IgD-negative memory B cell (primary cell): ENCODE measurements around the gene PLEKHG5. TPM values are rescaled to one million over a fixed set of nuclear protein-coding genes. Genes with fewer than 3 reads are reported as not detected.
"Not testable (repeated sequence)": the region's sequence is repeated elsewhere in the genome, so short reads cannot be mapped to it uniquely, and the experiment has no call there.

Experiments used
- H3K27ac Mint-ChIP-seq, 3 donors: one replicate each; pipeline ENCODE4 v1.8.0; 2020 to 2022; ENCODE audit warnings: mild to moderate bottlenecking in 3 of 3, mixed read lengths in 3 of 3, moderate library complexity in 1 of 3
- H3K27me3 Mint-ChIP-seq: one replicate; pipeline ENCODE4 v1.8.0; 2021; ENCODE audit warnings: mixed read lengths
- H3K36me3 Mint-ChIP-seq: one replicate; pipeline ENCODE4 v1.8.0; 2020; ENCODE audit warnings: mild to moderate bottlenecking, mixed read lengths
- H3K4me1 Mint-ChIP-seq, 3 donors: one replicate each; pipeline ENCODE4 v1.8.0; 2020 to 2022; ENCODE audit warnings: mixed read lengths in 3 of 3, mild to moderate bottlenecking in 1 of 3
- H3K4me3 Mint-ChIP-seq, 4 donors: one replicate each; pipeline ENCODE4 v1.8.0; 2020 to 2022; ENCODE audit warnings: mild to moderate bottlenecking in 4 of 4, mixed read lengths in 4 of 4, moderate library complexity in 3 of 4
- H3K9me3 Mint-ChIP-seq, 3 donors: one replicate each; pipeline ENCODE4 v1.8.0; 2020 to 2021; ENCODE audit warnings: mixed read lengths in 3 of 3, mild to moderate bottlenecking in 1 of 3
- polyA plus RNA-seq: library from polyadenylated mRNA; unstranded; fragments of 300-500 nt; fragmentation: Illumina TruSeq; gene quantifications from one replicate; pipeline ENCODE4 v1.2.3, GENCODE V29; 2021

PLEKHG5 gene
- polyA plus RNA-seq, 1 donor from 2014 or later = not detected

GRCh38 chr1:6435129-6435528 is 56.3 kb downstream of the PLEKHG5 start:
- H3K27ac Mint-ChIP-seq = no peak overlapping the region
- H3K4me3 Mint-ChIP-seq = no peak overlapping the region
- peaks cover 25% of the 10 kb centered on the region for H3K27me3 Mint-ChIP-seq
- no peaks in the 10 kb centered on the region for H3K9me3 Mint-ChIP-seq
- peaks cover 0 to 8% (median 5%) of the 10 kb centered on the region in 3 donors for H3K4me1 Mint-ChIP-seq
- no peaks in the 10 kb centered on the region for H3K36me3 Mint-ChIP-seq

GRCh38 chr1:6434186-6434585 is 57.3 kb downstream of the PLEKHG5 start:
- Mint-ChIP-seq H3K9me3 (no peaks in the 10 kb centered on the region), H3K27ac (no peak overlapping the region), H3K36me3 (no peaks in the 10 kb centered on the region), H3K4me3 (no peak overlapping the region), H3K27me3 (peaks cover 23% of the 10 kb centered on the region), H3K4me1 (peaks cover 0 to 4% (median 2%) of the 10 kb centered on the region in 3 donors)

- H3K4me3 Mint-ChIP-seq, H3K9me3 Mint-ChIP-seq, H3K4me1 Mint-ChIP-seq, H3K36me3 Mint-ChIP-seq, H3K27ac Mint-ChIP-seq: not testable (repeated sequence)
- peaks cover 17% of the 10 kb centered on the region for H3K27me3 Mint-ChIP-seq
Observed at GRCh38 chr1:6431645-6432579, 59.6 kb downstream of the PLEKHG5 start.

- H3K4me3 Mint-ChIP-seq, H3K4me1 Mint-ChIP-seq: not testable (repeated sequence)
- H3K27me3 Mint-ChIP-seq = peaks cover 21% of the 10 kb centered on the region
Observed at GRCh38 chr1:6429660-6430411, 61.6 kb downstream of the PLEKHG5 start.

GRCh38 chr1:6428453-6428852 is 63.0 kb downstream of the PLEKHG5 start:
- not testable (repeated sequence) for H3K9me3 Mint-ChIP-seq, H3K4me1 Mint-ChIP-seq, H3K4me3 Mint-ChIP-seq, H3K27ac Mint-ChIP-seq, H3K36me3 Mint-ChIP-seq
- H3K27me3 Mint-ChIP-seq = peaks cover 30% of the 10 kb centered on the region

More at GRCh38 chr1:6429660-6430411, 61.6 kb downstream of the PLEKHG5 start:
- H3K27ac Mint-ChIP-seq, H3K36me3 Mint-ChIP-seq, H3K9me3 Mint-ChIP-seq: not testable (repeated sequence)

GRCh38 chr1:6427441-6428390 is 63.8 kb downstream of the PLEKHG5 start:
- H3K4me3 Mint-ChIP-seq = no peak overlapping the region
- H3K36me3 Mint-ChIP-seq = no peaks in the 10 kb centered on the region
- H3K4me1 Mint-ChIP-seq = peaks cover 0 to 4% (median 0%) of the 10 kb centered on the region in 3 donors
- no peak overlapping the region for H3K27ac Mint-ChIP-seq
- peaks cover 34% of the 10 kb centered on the region for H3K27me3 Mint-ChIP-seq
- H3K9me3 Mint-ChIP-seq = no peaks in the 10 kb centered on the region

- Mint-ChIP-seq H3K27me3 (peaks cover 39% of the 10 kb centered on the region), H3K9me3 (no peaks in the 10 kb centered on the region), H3K4me3 (no peak overlapping the region), H3K4me1 (peaks cover 0 to 4% (median 0%) of the 10 kb centered on the region in 3 donors), H3K27ac (no peak overlapping the region), H3K36me3 (no peaks in the 10 kb centered on the region)
Observed at GRCh38 chr1:6426972-6427350, 64.5 kb downstream of the PLEKHG5 start.

GRCh38 chr1:6426277-6426971 is 65.0 kb downstream of the PLEKHG5 start:
- H3K27me3 Mint-ChIP-seq = peaks cover 45% of the 10 kb centered on the region
- H3K36me3 Mint-ChIP-seq = no peaks in the 10 kb centered on the region
- peaks cover 0 to 4% (median 4%) of the 10 kb centered on the region in 3 donors for H3K4me1 Mint-ChIP-seq
- H3K9me3 Mint-ChIP-seq = no peaks in the 10 kb centered on the region
- no peak overlapping the region for H3K4me3 Mint-ChIP-seq
- no peak overlapping the region for H3K27ac Mint-ChIP-seq

GRCh38 chr1:6425658-6426057 is 65.8 kb downstream of the PLEKHG5 start:
- H3K36me3 Mint-ChIP-seq = no peaks in the 10 kb centered on the region
- H3K27ac Mint-ChIP-seq = no peak overlapping the region
- peaks cover 48% of the 10 kb centered on the region for H3K27me3 Mint-ChIP-seq
- H3K9me3 Mint-ChIP-seq = no peaks in the 10 kb centered on the region
- H3K4me3 Mint-ChIP-seq = peak overlapping the region in 1 of 4 donors; percentile 32
- H3K4me1 Mint-ChIP-seq = peaks cover 0 to 8% (median 4%) of the 10 kb centered on the region in 3 donors

GRCh38 chr1:6424619-6425593 is 66.6 kb downstream of the PLEKHG5 start, which contains the start of gene ESPN:
TSS of gene ESPN (plus strand) at chr1:6424776. CDS start at chr1:6424956, 180 bp downstream.
- H3K4me3 Mint-ChIP-seq = peak within 1 kb of the TSS in 3 of 4 donors; percentile 46 to 87 (median 84)
- H3K36me3 Mint-ChIP-seq = no peaks in the 10 kb centered on the region
- H3K27me3 Mint-ChIP-seq = peaks cover 44% of the 10 kb centered on the region
- no peak within 1 kb of the TSS for H3K27ac Mint-ChIP-seq
- H3K4me1 Mint-ChIP-seq = peaks cover 0 to 8% (median 4%) of the 10 kb centered on the region in 3 donors
- H3K9me3 Mint-ChIP-seq = no peaks in the 10 kb centered on the region

GRCh38 chr1:6424000-6424565 is 67.4 kb downstream of the PLEKHG5 start:
- Mint-ChIP-seq H3K4me1 (peaks cover 1 to 8% (median 4%) of the 10 kb centered on the region in 3 donors), H3K27me3 (peaks cover 42% of the 10 kb centered on the region), H3K9me3 (no peaks in the 10 kb centered on the region), H3K27ac (no peak overlapping the region), H3K36me3 (no peaks in the 10 kb centered on the region), H3K4me3 (peak overlapping the region in 3 of 4 donors; percentile 46 to 87 (median 81))

GRCh38 chr1:6423321-6423999 is 68.0 kb downstream of the PLEKHG5 start:
- no peaks in the 10 kb centered on the region for H3K36me3 Mint-ChIP-seq
- H3K27ac Mint-ChIP-seq = no peak overlapping the region
- peak overlapping the region in 2 of 4 donors; percentile 84 to 87 for H3K4me3 Mint-ChIP-seq
- H3K4me1 Mint-ChIP-seq = peaks cover 1 to 8% (median 4%) of the 10 kb centered on the region in 3 donors
- peaks cover 43% of the 10 kb centered on the region for H3K27me3 Mint-ChIP-seq
- no peaks in the 10 kb centered on the region for H3K9me3 Mint-ChIP-seq
